Spinal cord (tissue), 10 donors: ENCODE data around the gene DENR. TPM values are rescaled to one million over a fixed set of nuclear protein-coding genes. Genes with fewer than 3 reads are reported as not detected.
"Not testable (repeated sequence)": the region's sequence is repeated elsewhere in the genome, so short reads cannot be mapped to it uniquely, and the experiment has no call there.

ENCODE experiments used
- DNase-seq, 6 donors: peaks; one replicate each; pipeline versions ENCODE4 v3.0.0 to v3.0.0-alpha.2; 2013 to 2015; ENCODE audit warnings: low spot score in 6 of 6, low read depth in 4 of 6
- H3K27ac ChIP-seq: one replicate; pipeline ENCODE4 v1.5.1; 2013; ENCODE audit warnings: low read depth, low read length, control low read depth
- H3K27me3 ChIP-seq: one replicate; pipeline ENCODE4 v1.6.1; 2013; ENCODE audit warnings: low read length; ENCODE audit not compliant: control insufficient read depth, insufficient read depth
- H3K36me3 ChIP-seq: one replicate; pipeline ENCODE4 v1.6.1; 2013; ENCODE audit warnings: low read length; ENCODE audit not compliant: control insufficient read depth, insufficient read depth
- H3K4me1 ChIP-seq: one replicate; pipeline ENCODE4 v1.6.1; 2013; ENCODE audit warnings: low read length; ENCODE audit not compliant: control insufficient read depth, insufficient read depth
- H3K4me3 ChIP-seq: one replicate; pipeline ENCODE4 v1.5.1; 2013; ENCODE audit warnings: low read depth, low read length, control low read depth
- H3K9me3 ChIP-seq: one replicate; pipeline ENCODE4 v1.6.1; 2013; ENCODE audit warnings: low read length; ENCODE audit not compliant: control insufficient read depth, insufficient read depth
- WGBS: methylation state at CpG from one replicate; pipeline ENCODE4 v1.1.5; 2013; ENCODE audit warnings: missing lambda C conversion rate; ENCODE audit not compliant: insufficient coverage; 5-methylcytosine and 5-hydroxymethylcytosine counted together
- polyA plus RNA-seq, 2 donors: library from polyadenylated mRNA; unstranded; fragments of 120-200 nt; gene quantifications; one replicate each; pipeline ENCODE4 v1.2.1, GENCODE V29; 2013; ENCODE audit not compliant: insufficient read length in 2 of 2
- total RNA-seq, 2 donors: library from RNA; depleted of rRNA in 1 of 2; stranded (reverse); fragments of 120-200 nt in 1 of 2; fragments of >200 nt in 1 of 2; gene quantifications; one replicate each; pipeline versions ENCODE4 v1.2.3 to v1.2.4, GENCODE V29; 2013 to 2014
- donor health status: healthy.

DENR gene
- total and polyA plus RNA-seq, 4 donors, result 44.2 to 72.5 (median 59.2) TPM

DNA sequence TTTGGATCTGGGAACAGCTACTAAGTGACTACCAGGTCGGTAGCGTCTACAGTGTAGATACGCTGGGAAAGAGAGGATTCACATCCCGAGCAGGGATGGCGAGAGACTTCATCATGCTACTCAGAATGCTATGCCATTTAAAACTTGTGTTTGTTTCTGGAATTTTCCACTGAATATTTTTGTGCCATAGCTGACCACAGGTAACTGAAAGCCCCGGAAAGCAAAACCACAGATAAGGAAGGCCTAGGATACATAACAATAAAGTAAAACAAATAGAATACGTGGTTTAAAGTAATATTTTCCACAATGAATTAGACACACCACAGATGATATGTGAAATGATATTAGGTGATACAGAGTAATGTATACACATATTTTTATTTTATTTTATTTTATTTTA is 14.1 kb upstream of the DENR start:
- DNase-seq, result no peak
- Histone ChIP-seq H3K4me1 (no peaks in the 10 kb centered on the region), H3K27me3 (no peaks in the 10 kb centered on the region), H3K9me3 (no peaks in the 10 kb centered on the region), H3K27ac (no peak overlapping the region), H3K4me3 (no peak overlapping the region), H3K36me3 (no peaks in the 10 kb centered on the region)
- WGBS, result 94% methylated on average over 5 of the region's 7 CpGs

DNA sequence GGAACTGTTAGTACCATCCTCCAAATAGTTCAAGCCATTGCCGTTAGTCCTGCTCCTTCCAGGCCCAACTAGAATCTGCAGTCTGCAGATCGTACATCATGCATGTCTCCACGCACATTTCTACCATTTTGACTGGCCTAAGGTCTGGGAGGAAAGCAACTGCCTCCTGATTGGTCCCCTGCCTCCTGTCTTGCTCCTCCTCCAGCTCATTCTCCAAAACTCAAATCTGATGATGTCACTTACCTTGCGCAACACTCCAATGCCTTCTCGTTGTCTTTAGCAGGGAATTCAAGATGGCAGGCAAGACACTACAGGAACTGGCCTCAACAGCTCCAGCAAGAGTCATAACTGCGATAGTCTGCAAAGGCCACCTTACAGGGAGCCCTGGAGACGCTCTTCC is 12.3 kb upstream of the DENR start:
- no peaks in the 10 kb centered on the region for H3K9me3 ChIP-seq
- no peaks in the 10 kb centered on the region for H3K27me3 ChIP-seq
- whole genome bisulfite sequencing, result 92% methylated on average over 5 of the region's 7 CpGs
- DNase-seq, result no peak
- no peaks in the 10 kb centered on the region for H3K4me1 ChIP-seq
- no peak overlapping the region for H3K4me3 ChIP-seq
- H3K27ac ChIP-seq, result no peak overlapping the region
- no peaks in the 10 kb centered on the region for H3K36me3 ChIP-seq

DNA sequence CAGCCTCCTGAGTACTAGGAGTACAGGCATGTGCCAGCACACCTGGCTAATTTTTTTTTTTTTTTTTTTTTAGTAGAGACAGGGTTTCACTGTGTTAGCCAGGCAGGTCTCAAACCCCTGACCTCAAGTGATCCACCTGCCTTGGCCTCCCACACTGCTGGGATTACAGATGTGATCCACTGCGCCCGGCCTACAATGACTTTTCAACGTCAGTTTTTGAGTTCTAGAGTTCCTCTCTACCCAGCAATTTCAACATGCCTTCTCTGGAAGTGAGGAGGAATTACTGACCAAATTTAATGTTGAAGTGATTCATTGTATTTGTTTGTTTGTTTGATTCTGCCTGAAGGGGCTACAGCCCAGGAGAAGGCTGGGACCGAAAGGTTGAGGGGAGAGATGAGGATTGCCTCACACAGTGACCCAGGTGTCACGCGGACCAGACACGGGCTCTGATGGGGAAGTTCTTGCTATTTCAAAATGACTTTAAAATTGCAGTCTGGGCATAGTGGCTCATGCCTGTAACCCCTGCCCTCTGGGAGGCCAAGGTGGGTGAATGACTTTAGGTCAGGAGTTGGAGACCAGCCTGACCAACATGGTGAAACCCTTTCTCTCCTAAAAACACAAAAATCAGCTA is 8.6 kb upstream of the DENR start:
- H3K36me3 ChIP-seq, result no peaks in the 10 kb centered on the region
- H3K4me1 ChIP-seq, result no peaks in the 10 kb centered on the region
- H3K27me3 ChIP-seq, result no peaks in the 10 kb centered on the region
- no peak overlapping the region for H3K27ac ChIP-seq
- no peak overlapping the region for H3K4me3 ChIP-seq
- WGBS, result 87% methylated on average over 4 of the region's 7 CpGs
- no peaks in the 10 kb centered on the region for H3K9me3 ChIP-seq
- DNase-seq, result no peak

DNA sequence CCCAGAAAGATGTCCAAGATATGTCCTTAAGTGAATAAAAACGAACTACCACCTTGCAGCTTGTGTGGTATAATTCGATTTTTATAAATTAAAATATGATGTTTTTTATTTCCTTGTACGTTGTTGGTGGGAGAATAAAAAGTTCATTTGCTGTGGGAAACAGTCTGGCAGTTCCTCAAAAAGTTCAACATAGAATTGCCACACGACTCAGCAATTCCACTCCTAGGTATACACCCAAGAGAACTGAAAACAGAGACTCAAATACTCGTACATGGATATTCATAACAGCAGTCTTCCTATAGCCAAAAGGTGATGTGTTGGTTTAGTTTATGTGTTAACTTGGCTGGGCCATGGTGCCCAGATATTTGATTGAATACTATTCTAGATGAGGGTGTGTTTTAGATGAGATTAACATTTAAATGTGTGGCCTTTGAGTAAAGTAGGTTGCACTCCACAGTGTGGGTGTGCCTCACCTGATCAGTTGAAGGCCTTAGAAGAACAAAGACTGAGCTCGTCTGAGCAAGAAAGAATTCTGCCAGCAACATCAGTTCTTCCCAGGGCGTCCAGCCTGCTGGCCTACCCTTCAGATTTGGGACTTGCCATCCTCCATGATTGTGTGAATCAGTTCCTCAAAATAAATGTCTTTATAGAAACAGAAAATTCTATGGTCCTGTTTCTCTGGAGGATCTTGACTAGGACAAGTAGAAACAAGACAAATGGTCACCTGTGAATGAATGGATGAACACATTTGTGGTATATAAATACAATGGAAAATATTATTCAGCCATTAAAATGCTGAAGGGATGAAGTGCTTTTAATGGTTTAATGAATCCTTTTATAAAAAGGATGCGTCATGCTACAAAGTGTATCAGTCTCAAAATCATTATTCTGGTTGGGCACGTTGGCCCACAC is 5.1 kb upstream of the DENR start:
- Histone ChIP-seq H3K9me3 (no peaks in the 10 kb centered on the region), H3K4me3 (no peak overlapping the region), H3K27me3 (no peaks in the 10 kb centered on the region), H3K36me3 (no peaks in the 10 kb centered on the region), H3K27ac (no peak overlapping the region), H3K4me1 (peaks cover 2% of the 10 kb centered on the region)
- DNase-seq, result no peak
- 93% methylated on average over 3 of the region's 9 CpGs for WGBS

DNA sequence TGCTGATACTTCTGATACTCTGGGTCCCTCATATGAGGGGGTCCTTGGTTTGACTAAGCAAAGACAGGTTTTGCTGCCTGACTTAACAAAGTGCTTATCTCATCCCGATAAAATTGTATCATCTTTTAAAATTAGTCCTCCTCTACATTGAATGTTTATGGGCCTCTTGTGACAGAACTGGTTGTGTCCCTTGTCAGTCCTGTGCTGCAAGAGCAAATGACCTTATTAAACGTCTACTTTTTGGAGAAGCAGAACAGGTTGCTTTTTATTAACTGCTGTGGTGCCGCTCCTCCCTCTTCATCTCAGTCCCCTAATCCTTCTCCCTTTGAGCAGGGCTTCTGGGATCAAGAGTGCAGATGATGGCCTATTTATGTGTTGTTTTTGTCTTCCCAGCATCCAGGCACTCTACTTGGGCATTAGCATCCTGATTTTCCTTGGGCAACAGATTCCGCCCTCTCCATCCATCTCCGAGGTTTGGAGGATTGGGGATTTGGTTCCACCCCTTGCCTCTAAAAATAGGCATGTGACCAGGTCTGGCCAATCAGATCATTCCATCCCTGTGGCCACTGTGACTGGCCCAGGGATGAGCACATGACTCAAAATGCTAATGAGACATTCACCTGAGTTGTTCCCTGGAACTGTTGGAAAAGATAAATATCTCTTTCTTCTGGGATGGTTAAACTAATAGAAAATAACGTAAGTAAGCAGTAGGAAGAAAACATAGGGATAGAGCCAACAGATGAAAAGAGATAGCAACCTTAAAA is 2.9 kb upstream of the DENR start:
- Histone ChIP-seq H3K27me3 (no peaks in the 10 kb centered on the region), H3K9me3 (no peaks in the 10 kb centered on the region), H3K4me3 (no peak overlapping the region), H3K4me1 (peaks cover 13% of the 10 kb centered on the region), H3K36me3 (peaks cover 5% of the 10 kb centered on the region), H3K27ac (no peak overlapping the region)
- 88% methylated on average over 2 of the region's 6 CpGs for WGBS
- no peak for DNase-seq

DNA sequence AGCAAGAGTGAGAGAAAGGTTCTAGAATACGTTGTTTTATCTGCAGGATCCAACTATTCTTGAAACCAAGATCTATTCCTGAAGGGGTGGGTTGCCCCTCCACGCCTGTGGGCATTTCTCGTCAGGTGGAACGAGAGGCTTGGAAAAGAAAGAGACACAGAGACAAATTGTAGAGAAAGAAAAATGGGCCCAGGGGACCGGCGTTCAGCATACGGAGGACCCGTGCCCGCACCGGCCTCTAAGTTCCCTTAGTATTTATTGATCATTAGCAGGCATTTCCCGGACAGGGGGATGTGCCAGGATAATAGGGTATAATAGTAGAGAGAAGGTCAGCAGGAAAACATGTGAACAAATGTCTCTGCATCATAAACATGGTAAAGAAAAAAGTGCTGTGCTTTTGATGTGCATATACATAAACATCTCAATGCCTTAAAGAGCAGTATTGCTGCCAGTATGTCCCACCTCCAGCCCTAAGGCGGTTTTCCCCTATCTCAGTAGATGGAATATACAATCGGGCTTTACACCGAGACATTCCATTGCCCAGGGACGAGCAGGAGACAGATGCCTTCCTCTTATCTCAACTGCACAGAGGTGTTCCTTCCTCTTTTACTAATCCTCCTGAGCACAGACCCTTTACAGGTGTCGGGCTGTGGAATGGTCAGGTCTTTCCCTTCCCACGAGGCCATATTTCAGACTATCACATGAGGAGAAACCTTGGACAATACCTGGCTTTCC is 1.7 kb upstream of the DENR start:
- not testable (repeated sequence) for H3K27ac ChIP-seq, H3K9me3 ChIP-seq, H3K27me3 ChIP-seq, H3K4me3 ChIP-seq
- peaks cover 12% of the 10 kb centered on the region for H3K36me3 ChIP-seq
- WGBS, result 52% methylated on average over 9 of the region's 17 CpGs
- peaks cover 13% of the 10 kb centered on the region for H3K4me1 ChIP-seq
- peak in 1 of 6 donors; percentile 4 for DNase-seq

DNA sequence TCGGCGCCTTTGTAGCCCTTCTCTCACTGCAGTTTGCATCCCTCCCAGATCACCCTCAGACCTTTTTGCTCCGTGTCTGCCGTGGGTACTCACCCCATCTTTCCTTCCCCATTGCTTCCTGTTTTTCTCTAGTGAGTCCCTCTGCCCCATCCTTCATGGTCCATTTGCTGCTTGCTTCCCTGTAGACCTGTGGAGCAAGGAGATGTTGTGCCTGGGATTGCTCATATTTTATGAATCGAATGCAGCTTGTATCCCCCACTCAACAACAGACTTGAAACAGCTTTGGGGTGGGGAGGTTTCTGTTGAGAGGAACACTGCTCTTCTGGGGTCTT is 661 bp downstream of the DENR start:
- Histone ChIP-seq H3K4me1 (peaks cover 13% of the 10 kb centered on the region), H3K27me3 (no peaks in the 10 kb centered on the region), H3K36me3 (peaks cover 27% of the 10 kb centered on the region), H3K9me3 (no peaks in the 10 kb centered on the region), H3K4me3 (peak overlapping the region; percentile 90), H3K27ac (peak overlapping the region; percentile 88)
- DNase-seq, result peak in 1 of 6 donors; percentile 10
- 0% methylated on average over 4 of the region's 5 CpGs for WGBS

DNA sequence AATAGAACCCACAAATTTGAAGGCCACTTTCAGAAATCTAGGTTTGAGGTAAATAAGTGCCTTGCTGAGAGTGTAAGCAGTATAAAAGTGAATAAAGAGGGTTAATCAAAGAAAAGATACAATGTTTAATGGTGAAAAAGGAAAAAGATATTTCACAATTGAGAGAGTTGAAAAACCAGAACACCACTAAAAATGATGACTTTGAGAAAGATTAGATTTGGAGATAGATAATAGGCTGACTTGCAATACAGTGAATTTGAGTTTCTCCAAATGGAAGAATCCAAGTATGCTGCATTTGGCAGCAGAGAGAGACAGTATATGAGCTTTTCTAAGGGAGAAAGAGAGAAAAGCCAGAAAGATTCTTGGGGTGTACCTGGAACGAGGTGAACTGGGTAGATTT is 2.2 kb downstream of the DENR start:
- H3K36me3 ChIP-seq, result peaks cover 38% of the 10 kb centered on the region
- H3K9me3 ChIP-seq, result no peaks in the 10 kb centered on the region
- H3K27ac ChIP-seq, result no peak overlapping the region
- peaks cover 13% of the 10 kb centered on the region for H3K4me1 ChIP-seq
- DNase-seq, result no peak
- H3K4me3 ChIP-seq, result no peak overlapping the region
- no peaks in the 10 kb centered on the region for H3K27me3 ChIP-seq
- no CpG with 5 or more reads among the region's 1 CpG for WGBS

DNA sequence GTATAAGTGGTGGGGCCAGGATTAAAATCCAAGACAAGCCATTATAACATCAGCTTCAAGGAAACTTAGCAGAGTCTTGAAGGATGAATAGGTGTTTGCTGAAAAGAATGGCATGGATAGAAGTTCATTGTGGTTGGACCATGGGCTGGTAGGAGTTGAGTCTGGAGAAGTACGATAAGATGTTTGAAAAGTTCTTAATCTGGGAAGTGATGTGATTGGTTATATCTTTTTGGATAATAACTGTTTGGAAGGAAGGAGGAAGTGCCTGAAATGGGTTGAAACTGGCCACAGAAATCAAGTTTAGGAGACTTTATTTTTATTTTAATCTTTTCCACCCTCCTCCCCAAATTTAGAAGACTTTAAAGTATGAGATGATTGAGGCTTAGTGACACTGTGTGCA is 4.9 kb downstream of the DENR start:
- Histone ChIP-seq H3K4me1 (peaks cover 10% of the 10 kb centered on the region), H3K27ac (no peak overlapping the region), H3K36me3 (peaks cover 52% of the 10 kb centered on the region), H3K9me3 (no peaks in the 10 kb centered on the region), H3K4me3 (no peak overlapping the region), H3K27me3 (no peaks in the 10 kb centered on the region)
- 86% methylated on average over 1 of the region's 1 CpG for WGBS
- no peak for DNase-seq
